Measurements from ENCODE around the gene AKIP1.

GRCh38 chr11:8899119-8899753, 11.8 kb upstream of the AKIP1 start:
- TF ChIP-seq EZH2 (IDR thresholded peaks at IDR 0.05; ENCODE audit: low read length, unreplicated experiment): no peak
- no peak for TF ChIP-seq CTCF (conservative IDR thresholded peaks at IDR 0.05; ENCODE audit: low read depth, low read length)

All from PC-3 (cell line).